ENCODE measurements around the gene SS18.

The SS18 gene

DNA sequence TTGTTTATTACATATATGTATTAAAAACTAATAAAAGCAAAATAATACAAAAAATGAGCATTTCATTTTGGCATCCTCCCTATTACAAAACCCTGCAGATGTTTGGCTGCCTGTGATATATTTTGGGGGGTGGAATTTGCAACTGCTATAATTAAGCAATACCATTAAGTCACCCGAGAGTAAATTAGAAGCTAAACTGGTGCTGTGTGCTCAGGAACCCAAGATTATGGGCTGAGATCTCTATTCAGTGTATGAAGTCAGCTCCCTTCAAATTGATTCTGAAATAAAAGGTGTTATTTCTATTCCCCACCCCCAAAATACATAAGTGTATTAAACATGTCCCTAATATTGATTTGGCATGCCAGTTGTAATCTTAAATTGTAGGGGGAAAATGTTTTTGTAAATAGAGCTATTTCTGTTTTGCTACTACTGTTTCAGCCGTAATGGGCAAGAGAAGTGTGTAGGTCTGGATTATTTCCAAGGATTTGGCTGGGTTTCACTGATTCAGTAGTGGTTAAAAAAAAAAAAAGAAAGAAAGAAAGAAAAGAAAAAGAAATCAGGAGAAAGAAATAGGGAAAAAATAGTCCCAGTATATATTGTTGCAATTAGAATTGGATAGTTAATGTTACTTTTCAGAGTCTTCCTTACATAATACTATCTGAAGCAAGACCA is 110.9 kb downstream of the SS18 start:
- TF ChIP-seq FOXP2 (optimal IDR thresholded peaks at IDR 0.05; ENCODE audit: borderline replicate concordance, extremely low read depth, extremely low read length, insufficient read depth): no peak
- TF ChIP-seq TAF1 (IDR thresholded peaks at IDR 0.05; ENCODE audit: borderline replicate concordance, insufficient read depth, low read length): no peak
- no peak for TF ChIP-seq SIN3A (IDR thresholded peaks at IDR 0.05; ENCODE audit: borderline replicate concordance, insufficient read depth, low read length)
- TF ChIP-seq POLR2AphosphoS5 (IDR thresholded peaks at IDR 0.05; ENCODE audit: low read depth, low read length): no peak
- TF ChIP-seq, protein P1, sequence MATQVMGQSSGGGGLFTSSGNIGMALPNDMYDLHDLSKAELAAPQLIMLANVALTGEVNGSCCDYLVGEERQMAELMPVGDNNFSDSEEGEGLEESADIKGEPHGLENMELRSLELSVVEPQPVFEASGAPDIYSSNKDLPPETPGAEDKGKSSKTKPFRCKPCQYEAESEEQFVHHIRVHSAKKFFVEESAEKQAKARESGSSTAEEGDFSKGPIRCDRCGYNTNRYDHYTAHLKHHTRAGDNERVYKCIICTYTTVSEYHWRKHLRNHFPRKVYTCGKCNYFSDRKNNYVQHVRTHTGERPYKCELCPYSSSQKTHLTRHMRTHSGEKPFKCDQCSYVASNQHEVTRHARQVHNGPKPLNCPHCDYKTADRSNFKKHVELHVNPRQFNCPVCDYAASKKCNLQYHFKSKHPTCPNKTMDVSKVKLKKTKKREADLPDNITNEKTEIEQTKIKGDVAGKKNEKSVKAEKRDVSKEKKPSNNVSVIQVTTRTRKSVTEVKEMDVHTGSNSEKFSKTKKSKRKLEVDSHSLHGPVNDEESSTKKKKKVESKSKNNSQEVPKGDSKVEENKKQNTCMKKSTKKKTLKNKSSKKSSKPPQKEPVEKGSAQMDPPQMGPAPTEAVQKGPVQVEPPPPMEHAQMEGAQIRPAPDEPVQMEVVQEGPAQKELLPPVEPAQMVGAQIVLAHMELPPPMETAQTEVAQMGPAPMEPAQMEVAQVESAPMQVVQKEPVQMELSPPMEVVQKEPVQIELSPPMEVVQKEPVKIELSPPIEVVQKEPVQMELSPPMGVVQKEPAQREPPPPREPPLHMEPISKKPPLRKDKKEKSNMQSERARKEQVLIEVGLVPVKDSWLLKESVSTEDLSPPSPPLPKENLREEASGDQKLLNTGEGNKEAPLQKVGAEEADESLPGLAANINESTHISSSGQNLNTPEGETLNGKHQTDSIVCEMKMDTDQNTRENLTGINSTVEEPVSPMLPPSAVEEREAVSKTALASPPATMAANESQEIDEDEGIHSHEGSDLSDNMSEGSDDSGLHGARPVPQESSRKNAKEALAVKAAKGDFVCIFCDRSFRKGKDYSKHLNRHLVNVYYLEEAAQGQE (IDR thresholded peaks at IDR 0.05; ENCODE audit: insufficient read depth in 1 of 2, low read depth in 2 of 2, low read length in 2 of 2): no peak

DNA sequence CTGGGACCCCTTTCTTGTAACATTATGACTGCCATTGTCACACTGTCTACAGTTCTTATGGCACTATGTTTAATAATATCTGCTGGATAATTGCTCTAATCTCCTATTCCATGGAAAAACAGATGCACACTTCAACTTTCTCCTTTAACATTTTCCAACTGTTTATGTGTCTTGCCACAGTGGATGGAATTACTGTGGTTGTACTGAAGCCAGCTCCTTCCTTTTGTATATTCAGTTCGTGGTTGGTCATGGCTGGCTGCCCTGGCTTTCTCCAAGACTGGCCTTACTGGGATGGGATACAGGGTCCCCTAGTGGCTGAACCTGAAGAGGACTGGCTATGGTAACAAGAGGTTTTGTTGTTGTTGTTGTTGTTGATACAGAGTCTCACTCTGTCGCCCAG is 113.9 kb downstream of the SS18 start:
- TF ChIP-seq, protein P1 (IDR thresholded peaks at IDR 0.05; ENCODE audit: insufficient read depth in 1 of 2, low read depth in 2 of 2, low read length in 2 of 2): no peak
- TF ChIP-seq SIN3A (IDR thresholded peaks at IDR 0.05; ENCODE audit: borderline replicate concordance, insufficient read depth, low read length): no peak
- no peak for TF ChIP-seq POLR2AphosphoS5 (IDR thresholded peaks at IDR 0.05; ENCODE audit: low read depth, low read length)
- TF ChIP-seq FOXP2 (optimal IDR thresholded peaks at IDR 0.05; ENCODE audit: borderline replicate concordance, extremely low read depth, extremely low read length, insufficient read depth): no peak
- TF ChIP-seq TAF1 (IDR thresholded peaks at IDR 0.05; ENCODE audit: borderline replicate concordance, insufficient read depth, low read length): no peak

DNA sequence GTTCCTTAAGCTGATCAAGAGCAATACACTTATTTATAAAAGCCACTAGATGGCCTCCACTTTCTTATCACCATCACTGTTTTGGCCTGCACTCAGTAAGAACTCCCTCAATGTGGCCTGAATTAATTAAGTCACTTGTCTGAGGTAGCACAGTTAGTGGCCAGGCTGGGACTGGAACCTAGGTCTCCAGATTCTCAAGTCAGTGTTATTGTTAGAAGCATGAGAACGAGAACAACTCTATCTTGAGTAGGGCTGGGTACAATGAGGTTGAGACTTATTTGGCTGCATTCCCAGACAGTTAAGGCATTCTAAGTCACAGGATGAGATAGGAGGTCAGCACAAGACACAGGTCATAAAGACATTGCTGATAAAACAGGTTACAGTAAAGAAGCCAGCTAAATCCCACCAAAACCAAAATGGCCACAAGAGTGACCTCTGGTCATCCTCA is 115.8 kb downstream of the SS18 start:
- TF ChIP-seq TAF1 (IDR thresholded peaks at IDR 0.05; ENCODE audit: borderline replicate concordance, insufficient read depth, low read length) (no peak), SIN3A (IDR thresholded peaks at IDR 0.05; ENCODE audit: borderline replicate concordance, insufficient read depth, low read length) (no peak), FOXP2 (optimal IDR thresholded peaks at IDR 0.05; ENCODE audit: borderline replicate concordance, extremely low read depth, extremely low read length, insufficient read depth) (no peak), POLR2AphosphoS5 (IDR thresholded peaks at IDR 0.05; ENCODE audit: low read depth, low read length) (no peak)
- TF ChIP-seq, protein P1 (IDR thresholded peaks at IDR 0.05; ENCODE audit: insufficient read depth in 1 of 2, low read depth in 2 of 2, low read length in 2 of 2): no peak
